IMR-90 (cell line): ENCODE measurements around the gene DKK2. TPM values are rescaled to one million over a fixed set of nuclear protein-coding genes. Genes with fewer than 3 reads are reported as not detected.

Source experiments
- ATAC-seq: fragments of 200-7000 bp; cut with Tn5 transposase; 2 replicates; pipeline ENCODE4 v1.9.1; 2020; ENCODE audit warnings: low read depth, mild to moderate bottlenecking, moderate library complexity
- BruUV-seq: library from RNA; stranded (reverse); fragments of 400-500 nt; replicated peaks from 2 replicates; lab custom pipeline; 2021; lab: Mats Ljungman, UMichigan
- CTCF ChIA-PET: fragments of 300-600 bp; formaldehyde crosslinking; extraction: SDS; loops from one replicate; lab custom pipeline; 2021; ENCODE audit warnings: antibody characterized with exemption; lab: Yijun Ruan, JAX
- POLR2A ChIA-PET: fragments of 300-600 bp; sonication (Branson Sonifier 250); formaldehyde crosslinking; loops from one replicate; lab custom pipeline; 2022; ENCODE audit warnings: antibody characterized with exemption; ENCODE audit not compliant: unreplicated experiment; lab: Charles Lee
- DNase-seq: peaks from one replicate; pipeline ENCODE4 v3.0.0; 2013
- H2AFZ ChIP-seq: replicated peaks from 2 replicates; pipeline ENCODE3; 2013; ENCODE audit warnings: low read length, mild to moderate bottlenecking; ENCODE audit not compliant: poor library complexity
- H2AK5ac ChIP-seq: 2 replicates; pipeline ENCODE4 v1.6.1; 2013; ENCODE audit warnings: low read depth, low read length, inconsistent platforms
- H2AK9ac ChIP-seq: replicated peaks from 2 replicates; pipeline ENCODE3; 2013; ENCODE audit warnings: mild to moderate bottlenecking, low read depth, low read length, moderate library complexity; ENCODE audit not compliant: poor library complexity
- H2BK120ac ChIP-seq: 2 replicates; pipeline ENCODE4 v1.6.1; 2013; ENCODE audit warnings: low read depth, low read length, inconsistent platforms
- H2BK15ac ChIP-seq: 3 replicates; pipeline ENCODE4 v1.6.1; 2013; ENCODE audit warnings: low read depth, low read length, inconsistent platforms
- H2BK20ac ChIP-seq: 2 replicates; pipeline ENCODE4 v1.6.1; 2013; ENCODE audit warnings: low read depth, mild to moderate bottlenecking, inconsistent platforms, low read length, moderate library complexity
- H2BK5ac ChIP-seq: 2 replicates; pipeline ENCODE4 v1.6.1; 2013; ENCODE audit warnings: mild to moderate bottlenecking, low read depth, low read length, inconsistent platforms; ENCODE audit not compliant: poor library complexity, severe bottlenecking
- H3K14ac ChIP-seq: replicated peaks from 2 replicates; pipeline ENCODE4 v1.6.1; 2013; ENCODE audit warnings: low read depth, low read length, inconsistent platforms
- H3K18ac ChIP-seq: 2 replicates; pipeline ENCODE4 v1.6.1; 2013; ENCODE audit warnings: low read depth, low read length, control low read depth
- H3K23ac ChIP-seq: 2 replicates; pipeline ENCODE4 v1.6.1; 2013; ENCODE audit warnings: low read depth, low read length, inconsistent platforms
- H3K27ac ChIP-seq: 2 replicates; pipeline ENCODE4 v1.5.1; 2013; ENCODE audit warnings: mild to moderate bottlenecking, control low read depth, low read length; ENCODE audit not compliant: insufficient read depth
- H3K27me3 ChIP-seq: 2 replicates; pipeline ENCODE4 v1.6.1; 2013; ENCODE audit warnings: low read length; ENCODE audit not compliant: control insufficient read depth, insufficient read depth
- H3K36me3 ChIP-seq: 2 replicates; pipeline ENCODE4 v1.6.1; 2013; ENCODE audit warnings: low read length, mixed read lengths; ENCODE audit not compliant: control insufficient read depth, insufficient read depth
- H3K4ac ChIP-seq: 2 replicates; pipeline ENCODE4 v1.6.1; 2013; ENCODE audit warnings: low read depth, low read length, inconsistent platforms
- H3K4me1 ChIP-seq: 2 replicates; pipeline ENCODE4 v1.6.1; 2013; ENCODE audit warnings: low read length, mixed read lengths; ENCODE audit not compliant: control insufficient read depth, insufficient read depth
- H3K4me2 ChIP-seq: 2 replicates; pipeline ENCODE4 v1.6.1; 2013; ENCODE audit warnings: low read depth, mild to moderate bottlenecking, control low read depth, low read length, moderate library complexity
- H3K4me3 ChIP-seq: 2 replicates; pipeline ENCODE4 v1.5.1; 2013; ENCODE audit warnings: low read depth, mild to moderate bottlenecking, control low read depth, low read length, moderate library complexity; ENCODE audit not compliant: insufficient read depth
- H3K56ac ChIP-seq: 2 replicates; pipeline ENCODE4 v1.6.1; 2013; ENCODE audit warnings: low read length, inconsistent platforms; ENCODE audit not compliant: insufficient read depth; ENCODE audit errors: extremely low read depth
- H3K79me1 ChIP-seq, 2 experiments: 2 replicates each; pipeline ENCODE4 v1.6.1; 2013; ENCODE audit warnings: low read length in 2 of 2, inconsistent platforms in 1 of 2, low read depth in 1 of 2
- H3K9ac ChIP-seq: 2 replicates; pipeline ENCODE4 v1.6.1; 2013; ENCODE audit warnings: low read depth, low read length, control low read depth
- H3K9me1 ChIP-seq: 2 replicates; pipeline ENCODE4 v1.6.1; 2013; ENCODE audit warnings: low read length, inconsistent platforms; ENCODE audit not compliant: insufficient read depth
- H3K9me3 ChIP-seq: 2 replicates; pipeline ENCODE4 v1.6.1; 2013; ENCODE audit warnings: low read length; ENCODE audit not compliant: control insufficient read depth, insufficient read depth
- H4K20me1 ChIP-seq: 2 replicates; pipeline ENCODE4 v1.6.1; 2013; ENCODE audit warnings: low read length, inconsistent platforms; ENCODE audit not compliant: insufficient read depth
- H4K5ac ChIP-seq: 2 replicates; pipeline ENCODE4 v1.6.1; 2013; ENCODE audit warnings: mild to moderate bottlenecking, low read depth, low read length, control low read depth
- H4K8ac ChIP-seq, 2 experiments: 2 replicates each; pipeline ENCODE4 v1.6.1; 2013; ENCODE audit warnings: low read depth in 2 of 2, low read length in 2 of 2, control low read depth in 1 of 2, inconsistent platforms in 1 of 2
- H4K91ac ChIP-seq: 2 replicates; pipeline ENCODE4 v1.6.1; 2013; ENCODE audit warnings: low read depth, low read length, inconsistent platforms; ENCODE audit not compliant: insufficient read depth
- BHLHE40 ChIP-seq: fragments of 150-350 bp; IDR thresholded peaks from 2 replicates; pipeline ENCODE4 v1.6.1; 2016; ENCODE audit warnings: mild to moderate bottlenecking, low read depth, low read length
- CEBPB ChIP-seq: IDR thresholded peaks from 2 replicates; pipeline ENCODE4 v1.6.1; 2012; ENCODE audit warnings: low read depth, low read length, improper control_type of control experiment
- CHD1 ChIP-seq: IDR thresholded peaks from 2 replicates; pipeline ENCODE4 v1.6.1; 2012; ENCODE audit warnings: low read depth, low read length, improper control_type of control experiment
- CTCF ChIP-seq: conservative IDR thresholded peaks from 2 replicates; pipeline ENCODE4 v1.5.1; 2012; ENCODE audit warnings: mild to moderate bottlenecking, low read depth, low read length, improper control_type of control experiment
- ELK1 ChIP-seq: fragments of 150-350 bp; IDR thresholded peaks from 2 replicates; pipeline ENCODE4 v1.6.1; 2016; ENCODE audit warnings: low read depth, mild to moderate bottlenecking, low read length, moderate library complexity, borderline replicate concordance
- FOS ChIP-seq: fragments of 150-350 bp; IDR thresholded peaks from 2 replicates; pipeline ENCODE4 v1.6.1; 2016; ENCODE audit warnings: low read depth, low read length
- MAFK ChIP-seq: IDR thresholded peaks from 2 replicates; pipeline ENCODE4 v1.6.1; 2012; ENCODE audit warnings: low read depth, low read length, improper control_type of control experiment
- MAZ ChIP-seq: IDR thresholded peaks from 2 replicates; pipeline ENCODE4 v1.6.1; 2012; ENCODE audit warnings: low read depth, mild to moderate bottlenecking, low read length, improper control_type of control experiment, moderate library complexity, borderline replicate concordance
- MXI1 ChIP-seq: IDR thresholded peaks from 2 replicates; pipeline ENCODE4 v1.6.1; 2012; ENCODE audit warnings: low read depth, mild to moderate bottlenecking, low read length, moderate library complexity, borderline replicate concordance
- NFE2L2 ChIP-seq: fragments of 150-350 bp; IDR thresholded peaks from 2 replicates; pipeline ENCODE4 v1.6.1; 2016; ENCODE audit warnings: low read depth, mild to moderate bottlenecking, low read length
- POLR2A ChIP-seq: IDR thresholded peaks from 2 replicates; pipeline ENCODE4 v1.6.1; 2012; ENCODE audit warnings: mild to moderate bottlenecking, low read depth, low read length
- RAD21 ChIP-seq: IDR thresholded peaks from 2 replicates; pipeline ENCODE4 v1.6.1; 2012; ENCODE audit warnings: low read length, improper control_type of control experiment
- RCOR1 ChIP-seq: IDR thresholded peaks from 2 replicates; pipeline ENCODE4 v1.6.1; 2012; ENCODE audit warnings: mild to moderate bottlenecking, low read length, improper control_type of control experiment; ENCODE audit not compliant: insufficient replicate concordance
- RFX5 ChIP-seq: IDR thresholded peaks from 2 replicates; pipeline ENCODE4 v1.8.0; 2012; ENCODE audit warnings: low read depth, mild to moderate bottlenecking, low read length, moderate library complexity
- SMC3 ChIP-seq: fragments of 150-350 bp; IDR thresholded peaks from 2 replicates; pipeline ENCODE4 v1.6.1; 2016; ENCODE audit warnings: low read depth, mild to moderate bottlenecking, antibody characterized with exemption, low read length, moderate library complexity
- USF2 ChIP-seq: fragments of 150-350 bp; IDR thresholded peaks from 2 replicates; pipeline ENCODE4 v1.6.1; 2017; ENCODE audit warnings: mild to moderate bottlenecking, antibody characterized with exemption, low read length, low read depth
- WGBS, 2 experiments: methylation state at CpG; one replicate each; pipeline versions ENCODE4 v1.1.5 to v1.1.7; 2013; ENCODE audit warnings: missing lambda C conversion rate in 2 of 2; ENCODE audit not compliant: insufficient read length in 1 of 2; ENCODE audit errors: extremely low coverage in 2 of 2; 5-methylcytosine and 5-hydroxymethylcytosine counted together
- dilution Hi-C: fragments of 300-500 bp; cut with HindIII; formaldehyde crosslinking; loops from one replicate; pipeline ENCODE4 v1.14.3; 2018; ENCODE audit warnings: low sequenced_read_pairs; ENCODE audit not compliant: unreplicated experiment
- in situ Hi-C: fragments of 300-500 bp; cut with MboI; formaldehyde crosslinking; loops from 3 replicates; pipeline ENCODE4 v1.14.3; 2019; ENCODE audit warnings: low sequenced_read_pairs, inconsistent platforms, mixed read lengths
- intact Hi-C: fragments of 100-400 bp; cut with micrococcal nuclease; formaldehyde crosslinking; loops from 2 replicates; pipeline ENCODE4 v1.10.0; 2022
- polyA plus RNA-seq, 3 experiments: library from polyadenylated mRNA; depleted of rRNA; stranded (reverse); fragments of >200 nt; gene quantifications; 2 replicates each; pipeline ENCODE4 v1.2.3, GENCODE V29; 2012; ENCODE audit warnings: low replicate concordance in 1 of 3
- total RNA-seq: library from RNA; depleted of rRNA; stranded (reverse); fragments of >200 nt; gene quantifications from 2 replicates; pipeline ENCODE4 v1.2.3, GENCODE V29; 2012

The DKK2 gene
- total and polyA plus RNA-seq, 2 of the 4 experiments (the other 2 are of a cell fraction), result 0.39 to 0.72 TPM

GRCh38 chr4:107046261-107046660 lies 10.1 kb upstream of the DKK2 start:
- Histone ChIP-seq H2BK15ac (no peak overlapping the region), H2BK120ac (no peak overlapping the region), H3K27me3 (no peaks in the 10 kb centered on the region), H3K4me3 (no peak overlapping the region), H2BK5ac (no peak overlapping the region), H3K23ac (no peak overlapping the region), H3K79me1 (no peaks in the 10 kb centered on the region), H3K4ac (no peak overlapping the region), H3K36me3 (no peaks in the 10 kb centered on the region), H3K27ac (no peak overlapping the region), H3K9me1 (no peaks in the 10 kb centered on the region), H3K9me3 (no peaks in the 10 kb centered on the region), H2AK5ac (no peak overlapping the region), H2AK9ac (no peak overlapping the region), H3K14ac (no peak overlapping the region), H3K56ac (no peak overlapping the region), H4K5ac (no peak overlapping the region), H3K18ac (no peak overlapping the region), H3K4me1 (no peaks in the 10 kb centered on the region), H3K4me2 (no peak overlapping the region), H4K20me1 (no peaks in the 10 kb centered on the region), H3K9ac (no peak overlapping the region), H4K8ac (no peak overlapping the region), H2BK20ac (no peak overlapping the region), H4K91ac (no peak overlapping the region), H2AFZ (no peak overlapping the region)
- ChIA-PET POLR2A (no interaction called here), CTCF (no interaction called here)
- intact Hi-C loops, result no loop called here
- TF ChIP-seq RFX5, result no peak
- TF ChIP-seq BHLHE40, result no peak
- TF ChIP-seq POLR2A, result no peak
- TF ChIP-seq USF2, result no peak
- no peak for TF ChIP-seq CEBPB
- TF ChIP-seq RCOR1, result no peak
- TF ChIP-seq FOS, result no peak
- TF ChIP-seq NFE2L2, result no peak
- TF ChIP-seq MXI1, result no peak
- TF ChIP-seq CTCF, result no peak
- no peak for TF ChIP-seq MAFK
- TF ChIP-seq RAD21, result no peak
- TF ChIP-seq MAZ, result no peak
- no peak for TF ChIP-seq CHD1
- no peak for TF ChIP-seq ELK1
- TF ChIP-seq SMC3, result no peak
- no peak for ATAC-seq
- dilution Hi-C loops, result no loop called here
- in situ Hi-C loops, result loop anchor here (25.0 kb wide), 1 partner anchor 616 kb away; no protein-coding TSS in a partner anchor
- no peak for DNase-seq
- WGBS, 2 experiments, result no CpG with 5 or more reads among the region's 1 CpG
- BruUV-seq, result no TSS peak
